ENCODE results near the gene TTC3. TPM values are rescaled to one million over a fixed set of nuclear protein-coding genes. Genes with fewer than 3 reads are reported as not detected.

Gene TTC3
- total RNA-seq, 1 experiment from 2014 or later: 71.5 TPM

GRCh38 chr21:37233551-37234146 lies 160.6 kb downstream of the TTC3 start:
- Histone ChIP-seq H3K9ac (ENCODE audit: low read length) (no peak overlapping the region), H3K79me2 (ENCODE audit: insufficient read depth, low read length) (no peaks in the 10 kb centered on the region), H4K20me1 (ENCODE audit: insufficient read depth) (no peaks in the 10 kb centered on the region), H3K4me2 (ENCODE audit: low read length) (no peak overlapping the region), H3K27ac (ENCODE audit: low read depth, low read length) (no peak overlapping the region), H3K9me3 (ENCODE audit: control insufficient read depth in 1 of 2, insufficient read depth in 1 of 2, low read depth in 1 of 2, low read length in 2 of 2) (no peaks in the 10 kb centered on the region), H2AFZ (ENCODE audit: low read depth, low read length, poor library complexity, severe bottlenecking) (no peak overlapping the region), H3K27me3 (ENCODE audit: insufficient read depth, low read length) (no peaks in the 10 kb centered on the region), H3K4me3 (replicated peaks in 1 of 2; ENCODE audit: low read depth in 1 of 2, low read length in 2 of 2) (no peak overlapping the region), H3K36me3 (ENCODE audit: control insufficient read depth in 1 of 2, insufficient read depth in 2 of 2, low read length in 2 of 2) (peaks cover 9 to 12% of the 10 kb centered on the region in 2 experiments; a peak in 3 of 4 replicates), H3K4me1 (ENCODE audit: control insufficient read depth in 1 of 2, insufficient read depth in 2 of 2, low read length in 2 of 2) (no peaks in the 10 kb centered on the region; a peak in 1 of 4 replicates), H3K9me2 (ENCODE audit: insufficient read depth) (no peaks in the 10 kb centered on the region)
- DNase-seq (ENCODE audit: low read depth, low spot score) (no peak), ATAC-seq (no peak)
- BruUV-seq (replicated peaks): no TSS peak
- intact Hi-C loops (cut with micrococcal nuclease): no loop called here
- ChIA-PET POLR2A (no interaction called here), RAD21 (ENCODE audit: low non-redundant PET in 1 of 2, low total read pairs in 2 of 2, uncharacterized antibody in 2 of 2, unreplicated experiment in 2 of 2) (no interaction called here), CTCF (no interaction called here)
- no peak for TF ChIP-seq MAX (IDR thresholded peaks at IDR 0.05)
- no peak for TF ChIP-seq FOSL1 (IDR thresholded peaks at IDR 0.05; ENCODE audit: low read depth)

GRCh38 chr21:37237346-37237745 lies 164.3 kb downstream of the TTC3 start:
- no TSS peak for BruUV-seq (replicated peaks)
- TF ChIP-seq CTCF (IDR thresholded peaks at IDR 0.05 in 2 of 3, conservative IDR thresholded peaks at IDR 0.05 in 1 of 3; ENCODE audit: borderline replicate concordance in 1 of 3, insufficient read depth in 1 of 3, low read depth in 2 of 3, low read length in 2 of 3) (no peak), EGR1 (IDR thresholded peaks at IDR 0.05; ENCODE audit: low read depth) (no peak), ELF1 (IDR thresholded peaks at IDR 0.05; ENCODE audit: borderline replicate concordance, low read depth) (no peak), SP1 (IDR thresholded peaks at IDR 0.05; ENCODE audit: low read depth) (no peak), ATF3 (IDR thresholded peaks at IDR 0.05) (no peak)
- Histone ChIP-seq H3K9me2 (ENCODE audit: insufficient read depth) (no peaks in the 10 kb centered on the region), H3K79me2 (ENCODE audit: insufficient read depth, low read length) (peaks cover 13% of the 10 kb centered on the region), H3K27me3 (ENCODE audit: insufficient read depth, low read length) (no peaks in the 10 kb centered on the region), H4K20me1 (ENCODE audit: insufficient read depth) (no peaks in the 10 kb centered on the region), H3K4me3 (replicated peaks in 1 of 2; ENCODE audit: low read depth in 1 of 2, low read length in 2 of 2) (no peak overlapping the region), H3K4me1 (ENCODE audit: control insufficient read depth in 1 of 2, insufficient read depth in 2 of 2, low read length in 2 of 2) (no peaks in the 10 kb centered on the region), H3K27ac (ENCODE audit: low read depth, low read length) (no peak overlapping the region), H3K9ac (ENCODE audit: low read length) (no peak overlapping the region), H3K9me3 (ENCODE audit: control insufficient read depth in 1 of 2, insufficient read depth in 1 of 2, low read depth in 1 of 2, low read length in 2 of 2) (no peaks in the 10 kb centered on the region), H2AFZ (ENCODE audit: low read depth, low read length, poor library complexity, severe bottlenecking) (no peak overlapping the region), H3K4me2 (ENCODE audit: low read length) (no peak overlapping the region), H3K36me3 (ENCODE audit: control insufficient read depth in 1 of 2, insufficient read depth in 2 of 2, low read length in 2 of 2) (peaks cover 0 to under 1% of the 10 kb centered on the region in 2 experiments; a peak in 2 of 4 replicates)
- no peak for DNase-seq (ENCODE audit: low read depth, low spot score)
- CTCF ChIA-PET: no interaction called here
- ATAC-seq: no peak
- intact Hi-C loops (cut with micrococcal nuclease): no loop called here
- RAD21 ChIA-PET (ENCODE audit: low non-redundant PET in 1 of 2, low total read pairs in 2 of 2, uncharacterized antibody in 2 of 2, unreplicated experiment in 2 of 2): no interaction called here
- POLR2A ChIA-PET: no interaction called here

Measured in HCT116 (cell line).